Tibial artery (tissue), 4 donors: Measurements from ENCODE around the gene B4GALT6.

Experiments
- DNase-seq, 2 donors: peaks; one replicate each; pipeline ENCODE4 v3.0.0-alpha.2; 2019
- H3K27ac ChIP-seq, 2 donors: fragments of 200-600 bp; sonication (generic) in 1 of 2; 1 replicate in 1 of 2; 2 replicates in 1 of 2; pipeline ENCODE4 v1.5.1; 2018 to 2019; ENCODE audit warnings: mild to moderate bottlenecking in 1 of 2
- H3K27me3 ChIP-seq, 2 donors: fragments of 200-600 bp; sonication (generic) in 1 of 2; one replicate each; pipeline versions ENCODE4 v1.5.1 to v1.6.0; 2016 to 2019
- H3K36me3 ChIP-seq, 3 donors: fragments of 200-600 bp; sonication (generic) in 2 of 3; one replicate each; pipeline ENCODE4 v1.5.1; 2016 to 2019; ENCODE audit warnings: mild to moderate bottlenecking in 2 of 3
- H3K4me1 ChIP-seq, 4 donors: fragments of 200-600 bp; sonication (generic) in 2 of 4; 1 replicate in 3 of 4; 2 replicates in 1 of 4; pipeline ENCODE4 v1.5.1; 2016 to 2019
- H3K4me3 ChIP-seq, 2 donors: fragments of 200-600 bp; sonication (generic) in 1 of 2; 1 replicate in 1 of 2; 2 replicates in 1 of 2; pipeline ENCODE4 v1.5.1; 2018 to 2019; ENCODE audit warnings: mild to moderate bottlenecking in 2 of 2
- H3K9me3 ChIP-seq, 3 donors: fragments of 200-600 bp; sonication (generic) in 1 of 3; one replicate each; pipeline ENCODE4 v1.5.1; 2016 to 2019
- CTCF ChIP-seq, 2 experiments: fragments of 200-600 bp in 1 of 2; fragments of 450-650 bp in 1 of 2; IDR thresholded peaks; one replicate each; pipeline ENCODE4 v1.5.1; 2017 to 2019; ENCODE audit warnings: antibody characterized with exemption in 2 of 2, mild to moderate bottlenecking in 1 of 2, moderate library complexity in 1 of 2
- intact Hi-C: fragments of 100-400 bp; cut with DNase I; formaldehyde crosslinking; loops from one replicate; pipeline ENCODE4 v1.15.0; 2023; ENCODE audit warnings: low total_unique reads

B4GALT6 gene

GRCh38 chr18:31683106-31683505, 1.3 kb downstream of the B4GALT6 start:
- H3K27me3 ChIP-seq = peaks cover 0 to 4% of the 10 kb centered on the region in 2 donors
- DNase-seq = no peak
- H3K4me1 ChIP-seq = peaks cover 0 to 16% (median 7%) of the 10 kb centered on the region in 4 donors
- TF ChIP-seq CTCF (IDR thresholded peaks at IDR 0.05) = no peak
- no peaks in the 10 kb centered on the region for H3K36me3 ChIP-seq
- H3K9me3 ChIP-seq = no peaks in the 10 kb centered on the region
- no peak overlapping the region for H3K4me3 ChIP-seq
- intact Hi-C loops = no loop called here
- H3K27ac ChIP-seq = no peak overlapping the region

- Histone ChIP-seq H3K4me3 (no peak overlapping the region), H3K9me3 (no peaks in the 10 kb centered on the region), H3K27me3 (peaks cover 0 to 4% of the 10 kb centered on the region in 2 donors), H3K4me1 (peaks cover 0 to 16% (median 7%) of the 10 kb centered on the region in 4 donors), H3K27ac (no peak overlapping the region), H3K36me3 (no peaks in the 10 kb centered on the region)
- no peak for TF ChIP-seq CTCF (IDR thresholded peaks at IDR 0.05)
- DNase-seq = no peak
- intact Hi-C loops = no loop called here
These were observed 3.4 kb downstream of the B4GALT6 start for GRCh38 chr18:31680831-31681568.

- Histone ChIP-seq H3K27me3 (peaks cover 0 to under 1% of the 10 kb centered on the region in 2 donors), H3K4me1 (peaks cover 0 to 10% (median 7%) of the 10 kb centered on the region in 4 donors), H3K4me3 (no peak overlapping the region), H3K36me3 (no peaks in the 10 kb centered on the region), H3K9me3 (no peaks in the 10 kb centered on the region), H3K27ac (no peak overlapping the region)
- intact Hi-C loops = no loop called here
- no peak for DNase-seq
- no peak for TF ChIP-seq CTCF (IDR thresholded peaks at IDR 0.05)
These were observed 4.0 kb downstream of the B4GALT6 start for GRCh38 chr18:31680433-31680811.

- intact Hi-C loops = no loop called here
- DNase-seq = no peak
- no peaks in the 10 kb centered on the region for H3K9me3 ChIP-seq
- H3K4me3 ChIP-seq = no peak overlapping the region
- no peaks in the 10 kb centered on the region for H3K27me3 ChIP-seq
- TF ChIP-seq CTCF (IDR thresholded peaks at IDR 0.05) = no peak
- no peak overlapping the region for H3K27ac ChIP-seq
- H3K36me3 ChIP-seq = no peaks in the 10 kb centered on the region
- peaks cover 0 to 10% (median 4%) of the 10 kb centered on the region in 4 donors for H3K4me1 ChIP-seq
These were observed 4.5 kb downstream of the B4GALT6 start for GRCh38 chr18:31679791-31680432.

- Histone ChIP-seq H3K4me3 (no peak overlapping the region), H3K4me1 (peaks cover 0 to 6% (median 2%) of the 10 kb centered on the region in 4 donors), H3K27ac (no peak overlapping the region), H3K27me3 (no peaks in the 10 kb centered on the region), H3K36me3 (no peaks in the 10 kb centered on the region), H3K9me3 (no peaks in the 10 kb centered on the region)
- TF ChIP-seq CTCF (IDR thresholded peaks at IDR 0.05) = no peak
- DNase-seq = no peak
- intact Hi-C loops = no loop called here
These were observed 5.1 kb downstream of the B4GALT6 start for GRCh38 chr18:31679133-31679742.
